WI38 (cell line): ENCODE results near the gene TNIP1.

Experiments
- H3K4me3 ChIP-seq: 2 replicates; pipeline ENCODE4 v1.5.1; 2011; ENCODE audit warnings: low read depth, mild to moderate bottlenecking, control low read depth, low read length
- TF ChIP-seq, protein P1 (sequence below): IDR thresholded peaks from 2 replicates; pipeline ENCODE4 v1.5.1; 2012; ENCODE audit warnings: low read depth, mild to moderate bottlenecking, control low read depth, low read length

The TNIP1 gene

DNA sequence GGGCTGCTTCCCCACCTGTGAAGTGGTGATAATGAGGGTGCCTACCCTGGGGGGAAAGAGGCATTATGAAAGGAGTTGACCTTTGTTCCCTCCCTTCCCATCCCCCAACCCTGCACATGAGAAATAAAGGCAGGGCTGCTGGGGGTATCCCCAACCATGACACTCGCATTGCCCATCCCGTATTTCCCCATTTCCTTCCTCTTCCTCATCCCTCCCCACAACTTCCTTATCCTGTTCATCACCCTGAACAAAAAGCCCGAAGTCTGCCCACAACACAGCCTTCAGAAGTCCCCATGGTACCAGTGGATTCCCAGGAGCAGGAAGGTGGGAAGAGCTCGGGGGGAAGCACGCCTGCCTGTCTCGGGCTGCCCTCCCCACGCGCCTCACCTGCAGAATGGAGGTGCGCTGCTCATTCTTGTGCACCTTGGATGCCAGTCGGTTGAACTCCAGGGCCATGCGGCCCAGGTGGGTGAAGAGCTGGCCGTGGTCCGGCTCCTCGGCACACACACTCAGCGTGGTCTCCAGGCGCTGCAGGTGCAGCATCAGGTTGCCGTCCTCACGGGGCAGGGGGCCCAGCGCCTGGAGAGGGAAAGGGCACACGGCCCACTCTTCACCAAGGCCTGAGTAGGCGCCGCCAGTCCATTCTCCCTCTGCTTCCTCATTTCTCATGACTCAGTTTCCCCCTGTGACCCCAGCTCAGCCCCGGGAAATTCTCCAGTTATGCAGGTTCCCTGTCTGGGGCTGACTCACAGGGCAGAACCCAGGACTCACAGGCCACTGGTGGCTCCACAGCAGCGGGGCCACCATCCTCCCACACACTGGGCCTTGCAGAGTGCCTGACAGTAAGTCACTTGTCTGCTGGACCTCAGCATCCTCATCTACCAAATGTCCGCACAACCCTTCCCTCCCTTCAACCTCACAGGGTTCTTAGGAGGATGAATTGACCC is 24.2 kb downstream of the TNIP1 start:
- TF ChIP-seq, protein P1, sequence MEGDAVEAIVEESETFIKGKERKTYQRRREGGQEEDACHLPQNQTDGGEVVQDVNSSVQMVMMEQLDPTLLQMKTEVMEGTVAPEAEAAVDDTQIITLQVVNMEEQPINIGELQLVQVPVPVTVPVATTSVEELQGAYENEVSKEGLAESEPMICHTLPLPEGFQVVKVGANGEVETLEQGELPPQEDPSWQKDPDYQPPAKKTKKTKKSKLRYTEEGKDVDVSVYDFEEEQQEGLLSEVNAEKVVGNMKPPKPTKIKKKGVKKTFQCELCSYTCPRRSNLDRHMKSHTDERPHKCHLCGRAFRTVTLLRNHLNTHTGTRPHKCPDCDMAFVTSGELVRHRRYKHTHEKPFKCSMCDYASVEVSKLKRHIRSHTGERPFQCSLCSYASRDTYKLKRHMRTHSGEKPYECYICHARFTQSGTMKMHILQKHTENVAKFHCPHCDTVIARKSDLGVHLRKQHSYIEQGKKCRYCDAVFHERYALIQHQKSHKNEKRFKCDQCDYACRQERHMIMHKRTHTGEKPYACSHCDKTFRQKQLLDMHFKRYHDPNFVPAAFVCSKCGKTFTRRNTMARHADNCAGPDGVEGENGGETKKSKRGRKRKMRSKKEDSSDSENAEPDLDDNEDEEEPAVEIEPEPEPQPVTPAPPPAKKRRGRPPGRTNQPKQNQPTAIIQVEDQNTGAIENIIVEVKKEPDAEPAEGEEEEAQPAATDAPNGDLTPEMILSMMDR: no peak
- H3K4me3 ChIP-seq: no peak overlapping the region

DNA sequence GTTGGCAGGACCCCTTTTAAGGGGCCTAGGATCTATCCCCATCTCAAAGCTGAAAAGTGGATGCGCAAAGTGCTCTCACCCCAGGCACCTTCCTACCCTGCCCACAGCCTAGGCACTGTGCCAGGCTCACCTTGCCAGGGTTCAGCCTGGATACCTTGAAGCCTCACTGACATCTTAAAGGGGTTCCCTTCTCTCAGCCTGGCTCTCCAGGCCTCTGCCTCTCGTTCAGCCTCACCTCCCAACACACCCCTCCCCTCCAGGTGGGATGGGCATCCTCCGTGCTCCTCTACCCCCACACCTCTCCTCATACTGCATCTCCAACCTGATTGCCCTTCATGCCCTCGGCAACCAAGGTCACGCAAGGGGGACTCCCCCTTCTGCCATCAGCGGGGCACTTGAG is 25.5 kb downstream of the TNIP1 start:
- TF ChIP-seq, protein P1: no peak

DNA sequence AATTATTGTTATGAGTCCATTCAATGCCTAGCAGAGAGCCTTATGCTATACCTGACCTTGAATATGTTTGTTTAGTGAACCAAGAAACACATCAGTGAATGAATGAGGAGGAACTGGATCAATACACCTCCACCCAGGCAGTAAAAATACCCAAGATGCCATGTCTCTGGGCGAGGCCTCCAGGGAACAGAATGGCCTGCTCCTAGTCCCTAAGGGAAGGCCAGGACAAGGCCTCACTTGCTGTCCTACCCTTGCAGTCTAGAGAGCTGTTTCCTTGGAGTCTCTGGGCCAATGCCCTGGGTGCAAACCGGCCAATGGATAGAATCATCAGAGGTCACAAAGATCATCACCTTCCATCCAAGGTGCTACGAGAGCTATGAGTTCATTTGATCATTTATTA is 26.1 kb downstream of the TNIP1 start:
- TF ChIP-seq, protein P1: no peak
- no peak overlapping the region for H3K4me3 ChIP-seq

More for the DNA sequence above, 25.5 kb downstream of the TNIP1 start:
- no peak overlapping the region for H3K4me3 ChIP-seq

DNA sequence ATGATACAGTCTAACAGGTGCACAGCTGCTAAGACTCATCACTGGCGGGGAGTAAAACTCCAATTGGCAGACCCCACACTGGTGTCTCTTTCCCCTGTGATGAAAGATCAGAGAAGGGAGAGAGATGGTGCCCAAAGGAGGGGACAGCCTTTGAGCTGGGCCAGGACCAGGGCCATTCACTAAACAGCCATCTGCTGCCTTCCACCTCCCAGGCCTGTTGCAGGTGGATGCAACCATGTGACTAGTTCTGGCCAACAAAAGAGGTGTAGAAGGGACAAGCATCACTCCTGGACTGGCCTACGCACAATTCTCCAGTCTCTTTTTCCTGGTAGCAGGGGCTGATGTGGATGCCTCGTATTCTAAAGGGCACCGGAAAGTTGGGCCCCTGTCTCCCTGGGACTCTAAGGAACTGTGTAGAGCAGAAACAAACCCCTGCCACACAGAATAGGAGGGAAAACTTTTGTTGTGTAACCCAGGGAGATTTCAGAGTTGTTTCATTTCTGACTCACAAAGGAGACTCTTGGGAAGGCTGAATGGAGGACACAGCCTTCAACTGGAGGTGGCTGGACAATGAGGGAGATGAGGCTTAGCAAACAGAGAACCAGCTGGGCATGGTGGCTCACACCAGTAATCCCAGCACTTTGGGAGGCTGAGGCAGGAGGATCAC is 26.9 kb downstream of the TNIP1 start:
- TF ChIP-seq, protein P1: no peak
- H3K4me3 ChIP-seq: no peak overlapping the region

DNA sequence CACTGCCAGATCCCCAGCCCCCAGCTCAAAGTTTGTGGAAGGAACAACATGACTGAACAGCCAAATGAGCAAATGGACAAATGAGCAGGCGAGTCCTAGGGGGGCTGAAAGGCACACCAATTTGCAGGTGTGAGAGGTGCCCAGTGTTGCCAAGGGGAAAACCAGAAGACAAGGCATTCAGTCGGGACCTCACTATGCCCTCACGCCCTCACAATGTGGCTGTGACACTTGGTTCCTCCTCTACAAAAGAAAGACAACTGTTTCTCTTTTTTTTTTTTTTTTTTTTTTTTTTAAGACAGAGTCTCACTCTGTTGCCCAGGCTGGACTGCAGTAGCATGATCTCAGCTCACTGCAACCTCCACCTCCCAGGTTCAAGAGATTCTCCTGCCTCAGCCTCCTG is 28.0 kb downstream of the TNIP1 start:
- no peak overlapping the region for H3K4me3 ChIP-seq
- TF ChIP-seq, protein P1: no peak

DNA sequence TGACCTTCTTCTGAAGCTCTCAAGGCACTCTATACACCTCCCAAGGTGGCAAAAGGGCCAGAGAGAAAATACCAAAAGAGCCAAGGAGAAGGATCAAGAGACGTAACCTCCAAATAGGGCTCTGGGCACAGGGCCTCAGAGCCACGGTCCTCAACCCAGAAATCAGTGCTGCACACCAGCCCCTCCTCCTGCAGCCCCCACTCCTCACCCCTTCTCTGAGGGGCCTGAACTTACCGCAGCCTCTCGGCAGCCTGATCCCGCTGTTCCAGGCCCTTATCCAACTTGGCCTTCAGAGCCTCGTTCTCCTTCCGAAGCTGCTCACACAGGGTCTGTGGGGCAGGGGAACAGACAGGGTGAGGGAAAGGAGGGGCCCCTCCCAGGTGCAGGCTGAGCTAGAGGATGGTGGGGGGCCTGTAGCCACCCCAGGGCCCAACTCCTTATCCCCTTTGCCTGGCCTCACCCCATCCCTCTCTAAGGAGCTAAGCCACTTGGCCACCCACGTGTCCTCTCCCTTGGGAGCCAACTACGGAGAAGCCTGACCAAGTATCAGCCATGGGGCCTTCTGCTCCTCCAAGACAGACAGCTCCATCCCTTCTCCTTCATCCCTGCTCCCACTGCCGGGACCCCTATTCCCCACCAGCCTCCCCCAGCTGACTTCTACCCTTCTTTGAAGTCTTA is 28.8 kb downstream of the TNIP1 start:
- TF ChIP-seq, protein P1: no peak
- no peak overlapping the region for H3K4me3 ChIP-seq
